PC-9 (cell line): ENCODE measurements around the gene MCC.

Experiments
- EZH2 ChIP-seq: fragments of 200-600 bp; sonication (generic); IDR thresholded peaks from 2 replicates; pipeline ENCODE4 v1.8.0; 2017; ENCODE audit warnings: antibody characterized with exemption, low read depth
- TF ChIP-seq, protein P1 (sequence below): fragments of 200-600 bp; sonication (generic); conservative IDR thresholded peaks from 2 replicates; pipeline ENCODE4 v1.6.1; 2017; ENCODE audit warnings: mixed run types, antibody characterized with exemption, mild to moderate bottlenecking, moderate library complexity

DNA sequence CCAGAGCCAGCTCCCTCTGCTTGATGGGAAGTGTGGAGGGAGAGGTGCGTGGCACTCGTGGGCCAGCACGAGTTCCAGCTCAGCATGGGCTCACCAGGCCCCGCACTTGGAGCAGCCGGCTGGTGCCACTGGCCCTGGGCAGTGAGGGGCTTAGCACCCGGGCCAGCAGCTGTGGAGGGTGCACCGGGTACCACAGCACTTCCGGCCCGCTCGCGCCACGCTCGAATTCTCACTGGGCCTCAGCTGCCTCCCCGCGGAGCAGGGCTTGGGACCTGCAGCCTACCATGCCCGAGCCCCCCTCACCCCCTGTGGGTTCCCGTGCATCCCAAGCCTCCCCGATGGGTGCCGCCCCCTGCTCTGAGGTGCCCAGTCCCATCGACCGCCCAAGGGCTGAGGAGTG is 413.2 kb downstream of the MCC start:
- TF ChIP-seq, protein P1, sequence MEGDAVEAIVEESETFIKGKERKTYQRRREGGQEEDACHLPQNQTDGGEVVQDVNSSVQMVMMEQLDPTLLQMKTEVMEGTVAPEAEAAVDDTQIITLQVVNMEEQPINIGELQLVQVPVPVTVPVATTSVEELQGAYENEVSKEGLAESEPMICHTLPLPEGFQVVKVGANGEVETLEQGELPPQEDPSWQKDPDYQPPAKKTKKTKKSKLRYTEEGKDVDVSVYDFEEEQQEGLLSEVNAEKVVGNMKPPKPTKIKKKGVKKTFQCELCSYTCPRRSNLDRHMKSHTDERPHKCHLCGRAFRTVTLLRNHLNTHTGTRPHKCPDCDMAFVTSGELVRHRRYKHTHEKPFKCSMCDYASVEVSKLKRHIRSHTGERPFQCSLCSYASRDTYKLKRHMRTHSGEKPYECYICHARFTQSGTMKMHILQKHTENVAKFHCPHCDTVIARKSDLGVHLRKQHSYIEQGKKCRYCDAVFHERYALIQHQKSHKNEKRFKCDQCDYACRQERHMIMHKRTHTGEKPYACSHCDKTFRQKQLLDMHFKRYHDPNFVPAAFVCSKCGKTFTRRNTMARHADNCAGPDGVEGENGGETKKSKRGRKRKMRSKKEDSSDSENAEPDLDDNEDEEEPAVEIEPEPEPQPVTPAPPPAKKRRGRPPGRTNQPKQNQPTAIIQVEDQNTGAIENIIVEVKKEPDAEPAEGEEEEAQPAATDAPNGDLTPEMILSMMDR, result no peak
- TF ChIP-seq EZH2, result no peak
